Epithelial cell of esophagus (primary cell): ENCODE results near the gene SBDS.

Source experiments
- DNase-seq: peaks from one replicate; pipeline ENCODE4 v3.0.0; 2010; ENCODE audit warnings: low read depth
- H3K4me3 ChIP-seq: 2 replicates; pipeline ENCODE4 v1.5.1; 2011; ENCODE audit warnings: mild to moderate bottlenecking, low read length, control low read depth
- CTCF ChIP-seq: IDR thresholded peaks from 2 replicates; pipeline ENCODE4 v1.5.1; 2011; ENCODE audit warnings: low read depth, mild to moderate bottlenecking, low read length, control low read depth, inconsistent platforms; ENCODE audit not compliant: insufficient read depth; ENCODE audit errors: missing control alignments

Gene SBDS

GRCh38 chr7:66964411-66964810, 31.0 kb downstream of the SBDS start:
- no peak for DNase-seq
- TF ChIP-seq CTCF, result no peak
- no peak overlapping the region for H3K4me3 ChIP-seq

GRCh38 chr7:66961096-66961495, 34.3 kb downstream of the SBDS start:
- no peak for DNase-seq
- TF ChIP-seq CTCF, result no peak
- no peak overlapping the region for H3K4me3 ChIP-seq

GRCh38 chr7:66960192-66960591, 35.2 kb downstream of the SBDS start:
- DNase-seq, result no peak
- H3K4me3 ChIP-seq, result no peak overlapping the region
- TF ChIP-seq CTCF, result no peak

- no peak for DNase-seq
- no peak for TF ChIP-seq CTCF
- no peak overlapping the region for H3K4me3 ChIP-seq
These were observed 36.6 kb downstream of the SBDS start for GRCh38 chr7:66958538-66959350.

- no peak overlapping the region for H3K4me3 ChIP-seq
- no peak for DNase-seq
- TF ChIP-seq CTCF, result no peak
These were observed 37.6 kb downstream of the SBDS start for GRCh38 chr7:66957595-66958290.

GRCh38 chr7:66953044-66953427, 42.4 kb downstream of the SBDS start:
- no peak overlapping the region for H3K4me3 ChIP-seq
- no peak for TF ChIP-seq CTCF
- DNase-seq, result no peak
